OCI-LY7 (cell line): ENCODE data around the gene NCAPH2.

Experiments used
- CTCF ChIP-seq: fragments of 200-600 bp; sonication (generic); conservative IDR thresholded peaks from 2 replicates; pipeline ENCODE4 v1.5.1; 2014; ENCODE audit warnings: mild to moderate bottlenecking, antibody characterized with exemption, low read length, moderate library complexity, mixed read lengths
- EZH2phosphoT487 ChIP-seq: fragments of 200-600 bp; sonication (generic); IDR thresholded peaks from 2 replicates; pipeline ENCODE4 v1.6.1; 2018; ENCODE audit warnings: low read depth, borderline replicate concordance, mild to moderate bottlenecking, mixed run types, antibody characterized with exemption, low read length, moderate library complexity, mixed read lengths

GRCh38 chr22:50461979-50462540 is 46.0 kb upstream of the NCAPH2 start:
- no peak for TF ChIP-seq CTCF
- TF ChIP-seq EZH2phosphoT487 = no peak
